Gastrocnemius medialis (tissue), 4 donors: ENCODE data around the gene KAZN.

Source experiments
- POLR2A ChIP-seq, 2 donors: fragments of 450-650 bp; IDR thresholded peaks; one replicate each; pipeline ENCODE4 v1.6.1; 2017; ENCODE audit warnings: antibody characterized with exemption in 2 of 2, mild to moderate bottlenecking in 2 of 2, moderate library complexity in 2 of 2
- TF ChIP-seq, protein P1 (sequence below), 5 experiments: fragments of 450-650 bp in 3 of 5; fragments of 200-600 bp in 2 of 5; sonication (generic) in 2 of 5; IDR thresholded peaks in 4 of 5; conservative IDR thresholded peaks in 1 of 5; 1 replicate in 4 of 5; 2 replicates in 1 of 5; pipeline ENCODE4 v1.5.1; 2016 to 2019; ENCODE audit warnings: antibody characterized with exemption in 5 of 5, mild to moderate bottlenecking in 3 of 5, moderate library complexity in 3 of 5

- TF ChIP-seq, protein P1, sequence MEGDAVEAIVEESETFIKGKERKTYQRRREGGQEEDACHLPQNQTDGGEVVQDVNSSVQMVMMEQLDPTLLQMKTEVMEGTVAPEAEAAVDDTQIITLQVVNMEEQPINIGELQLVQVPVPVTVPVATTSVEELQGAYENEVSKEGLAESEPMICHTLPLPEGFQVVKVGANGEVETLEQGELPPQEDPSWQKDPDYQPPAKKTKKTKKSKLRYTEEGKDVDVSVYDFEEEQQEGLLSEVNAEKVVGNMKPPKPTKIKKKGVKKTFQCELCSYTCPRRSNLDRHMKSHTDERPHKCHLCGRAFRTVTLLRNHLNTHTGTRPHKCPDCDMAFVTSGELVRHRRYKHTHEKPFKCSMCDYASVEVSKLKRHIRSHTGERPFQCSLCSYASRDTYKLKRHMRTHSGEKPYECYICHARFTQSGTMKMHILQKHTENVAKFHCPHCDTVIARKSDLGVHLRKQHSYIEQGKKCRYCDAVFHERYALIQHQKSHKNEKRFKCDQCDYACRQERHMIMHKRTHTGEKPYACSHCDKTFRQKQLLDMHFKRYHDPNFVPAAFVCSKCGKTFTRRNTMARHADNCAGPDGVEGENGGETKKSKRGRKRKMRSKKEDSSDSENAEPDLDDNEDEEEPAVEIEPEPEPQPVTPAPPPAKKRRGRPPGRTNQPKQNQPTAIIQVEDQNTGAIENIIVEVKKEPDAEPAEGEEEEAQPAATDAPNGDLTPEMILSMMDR (IDR thresholded peaks at IDR 0.05 in 4 of 5, conservative IDR thresholded peaks at IDR 0.05 in 1 of 5) = no peak
- TF ChIP-seq POLR2A (IDR thresholded peaks at IDR 0.05) = no peak
Measured at GRCh38 chr1:14647777-14648176, 49.3 kb downstream of the KAZN start.
